Stimulated activated CD8-positive, alpha-beta memory T cell treated with anti-CD3 and anti-CD28 coated beads, Interleukin-12 subunit alpha, Interleukin-12 subunit beta, amount 100 ng/mL, for 24 hours (primary cell): Measurements from ENCODE around the gene DNM2.
"Not testable (repeated sequence)": the region's sequence is repeated elsewhere in the genome, so short reads cannot be mapped to it uniquely, and the experiment has no call there.

Source experiments
- DNase-seq: peaks from one replicate; pipeline ENCODE4 v3.0.0-alpha.2; 2020; ENCODE audit errors: extremely low read depth

DNM2 gene

GRCh38 chr19:10726268-10726667, 8.4 kb downstream of the DNM2 start:
- no peak for DNase-seq

- no peak for DNase-seq
Measured at GRCh38 chr19:10727685-10728201, 9.9 kb downstream of the DNM2 start.

- no peak for DNase-seq
Measured at GRCh38 chr19:10729411-10729810, 11.5 kb downstream of the DNM2 start.

GRCh38 chr19:10730932-10731331, 13.1 kb downstream of the DNM2 start:
- no peak for DNase-seq

GRCh38 chr19:10735741-10736140, 17.9 kb downstream of the DNM2 start:
- DNase-seq, result no peak

- no peak for DNase-seq
Measured at GRCh38 chr19:10736189-10736588, 18.3 kb downstream of the DNM2 start.

- DNase-seq, result no peak
Measured at GRCh38 chr19:10736916-10737551, 19.2 kb downstream of the DNM2 start.

- DNase-seq, result no peak
Measured at GRCh38 chr19:10737722-10738121, 19.8 kb downstream of the DNM2 start.

GRCh38 chr19:10740798-10741197, 22.9 kb downstream of the DNM2 start:
- DNase-seq, result no peak

- no peak for DNase-seq
Measured at GRCh38 chr19:10742476-10742875, 24.6 kb downstream of the DNM2 start.

- DNase-seq, result no peak
Measured at GRCh38 chr19:10744253-10744798, 26.4 kb downstream of the DNM2 start.

- no peak for DNase-seq
Measured at GRCh38 chr19:10744801-10745293, 27.0 kb downstream of the DNM2 start.

GRCh38 chr19:10746437-10746836, 28.6 kb downstream of the DNM2 start:
- DNase-seq, result not testable (repeated sequence)

GRCh38 chr19:10747271-10747670, 29.4 kb downstream of the DNM2 start:
- no peak for DNase-seq

- no peak for DNase-seq
Measured at GRCh38 chr19:10747674-10748073, 29.8 kb downstream of the DNM2 start.

- DNase-seq, result no peak
Measured at GRCh38 chr19:10748195-10748926, 30.5 kb downstream of the DNM2 start.

GRCh38 chr19:10748927-10749434, 31.1 kb downstream of the DNM2 start:
- no peak for DNase-seq

- DNase-seq, result no peak
Measured at GRCh38 chr19:10749435-10750384, 31.8 kb downstream of the DNM2 start.

GRCh38 chr19:10751109-10751953, 33.5 kb downstream of the DNM2 start:
- DNase-seq, result no peak

- no peak for DNase-seq
Measured at GRCh38 chr19:10752237-10752912, 34.5 kb downstream of the DNM2 start.
